Effector memory CD4-positive, alpha-beta T cell (primary cell): ENCODE measurements around the gene ASNSD1.
"Not testable (repeated sequence)": the region's sequence is repeated elsewhere in the genome, so short reads cannot be mapped to it uniquely, and the experiment has no call there.

Experiments used
- DNase-seq, 3 donors: peaks; one replicate each; pipeline ENCODE4 v3.0.0-alpha.2; 2020
- H3K27ac ChIP-seq: 2 replicates; pipeline ENCODE4 v1.7.0; 2013; ENCODE audit warnings: mild to moderate bottlenecking, low read length, moderate library complexity; ENCODE audit not compliant: insufficient read depth, poor library complexity, severe bottlenecking
- H3K27me3 ChIP-seq: replicated peaks from 2 replicates; pipeline ENCODE4 v1.7.0; 2013; ENCODE audit warnings: mild to moderate bottlenecking, low read length; ENCODE audit not compliant: insufficient read depth, control insufficient read depth, poor library complexity, severe bottlenecking
- H3K36me3 ChIP-seq: 2 replicates; pipeline ENCODE4 v1.7.0; 2013; ENCODE audit warnings: mild to moderate bottlenecking, low read length, moderate library complexity; ENCODE audit not compliant: control insufficient read depth, insufficient read depth
- H3K4me1 ChIP-seq: 2 replicates; pipeline ENCODE4 v1.7.0; 2013; ENCODE audit warnings: low read length, mild to moderate bottlenecking; ENCODE audit not compliant: control insufficient read depth, insufficient read depth, poor library complexity, severe bottlenecking
- H3K4me3 ChIP-seq: 2 replicates; pipeline ENCODE4 v1.7.0; 2013; ENCODE audit warnings: low read length, low read depth, mild to moderate bottlenecking; ENCODE audit not compliant: insufficient read depth, poor library complexity, severe bottlenecking
- H3K9me3 ChIP-seq: 2 replicates; pipeline ENCODE4 v1.7.0; 2013; ENCODE audit warnings: mild to moderate bottlenecking, low read length, moderate library complexity; ENCODE audit not compliant: control insufficient read depth

Gene ASNSD1

DNA sequence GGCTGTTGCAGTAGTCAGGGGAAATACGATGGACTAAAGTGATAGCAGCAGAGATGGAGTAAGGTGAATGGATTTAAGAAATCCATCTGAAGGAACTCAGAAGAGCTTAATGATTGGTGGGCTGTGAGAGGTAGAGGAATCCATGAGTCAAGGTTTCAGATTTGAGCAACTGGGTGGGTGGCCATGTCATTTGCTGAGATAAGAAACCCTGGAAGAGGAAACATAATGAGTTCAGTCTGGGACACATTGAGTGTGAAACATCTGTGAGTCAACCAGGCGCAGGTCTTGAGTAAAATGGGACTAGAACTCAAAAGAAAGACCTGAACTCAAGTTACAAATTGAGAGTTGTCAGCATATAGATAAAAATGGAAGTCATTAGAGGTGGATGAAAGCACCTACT is 19.7 kb upstream of the ASNSD1 start:
- Histone ChIP-seq H3K4me1 (no peaks in the 10 kb centered on the region), H3K9me3 (no peaks in the 10 kb centered on the region), H3K4me3 (no peak overlapping the region), H3K27me3 (no peaks in the 10 kb centered on the region), H3K36me3 (no peaks in the 10 kb centered on the region), H3K27ac (no peak overlapping the region)
- no peak for DNase-seq

GRCh38 chr2:189646521-189646920 is 14.7 kb upstream of the ASNSD1 start:
- H3K36me3 ChIP-seq = no peaks in the 10 kb centered on the region
- no peaks in the 10 kb centered on the region for H3K9me3 ChIP-seq
- no peak overlapping the region for H3K27ac ChIP-seq
- H3K27me3 ChIP-seq = no peaks in the 10 kb centered on the region
- H3K4me3 ChIP-seq = no peak overlapping the region
- DNase-seq = no peak
- H3K4me1 ChIP-seq = no peaks in the 10 kb centered on the region

DNA sequence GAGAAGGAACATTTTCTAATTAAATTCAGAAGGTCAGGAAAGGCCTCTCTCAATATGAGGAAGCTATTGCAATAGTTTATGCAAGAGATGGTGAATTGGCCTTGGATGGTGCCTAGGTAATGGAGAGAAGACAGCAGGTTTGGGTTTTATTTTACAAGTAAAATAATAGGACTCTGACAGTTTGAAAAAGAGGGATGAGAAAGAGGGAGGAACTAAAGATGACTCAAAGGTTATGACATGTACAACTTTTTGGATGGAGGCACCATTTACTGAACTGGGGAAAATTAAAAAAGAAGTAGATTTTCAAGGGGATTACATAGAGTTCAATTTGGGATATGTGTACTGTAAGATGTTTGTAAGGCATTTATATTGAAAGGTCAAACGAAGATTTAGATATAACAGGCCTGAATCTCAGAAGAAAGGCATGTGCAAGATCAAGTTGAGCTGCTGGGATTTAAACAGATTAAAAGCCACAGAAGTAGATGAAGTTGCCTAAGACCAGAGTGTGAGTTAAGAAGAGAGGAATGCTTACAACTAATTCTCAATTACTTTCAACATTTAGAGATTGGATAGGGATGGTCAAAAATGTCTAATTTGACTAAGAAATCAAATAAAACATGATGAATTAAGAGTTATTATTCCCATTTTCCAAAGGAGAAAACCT is 12.3 kb upstream of the ASNSD1 start:
- Histone ChIP-seq H3K9me3 (no peaks in the 10 kb centered on the region), H3K36me3 (no peaks in the 10 kb centered on the region), H3K4me1 (no peaks in the 10 kb centered on the region), H3K27ac (no peak overlapping the region), H3K4me3 (no peak overlapping the region), H3K27me3 (no peaks in the 10 kb centered on the region)
- DNase-seq = no peak

DNA sequence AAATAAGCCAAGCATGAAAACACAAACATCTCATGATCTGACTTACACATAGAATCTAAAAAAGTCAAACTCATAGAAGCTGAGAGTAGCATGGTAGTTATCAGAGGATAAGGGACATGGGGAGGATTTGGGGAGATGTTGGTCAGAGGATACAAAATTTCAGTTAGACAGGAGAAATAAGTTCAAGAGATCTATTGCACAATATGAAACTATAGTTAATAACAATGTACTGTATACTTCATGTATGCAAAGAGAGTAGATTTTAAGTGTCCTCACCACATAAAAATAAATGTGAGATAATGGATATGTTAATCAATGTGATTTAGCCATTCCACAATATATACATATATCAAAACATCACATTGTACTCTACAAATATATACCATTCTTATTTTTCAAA is 10.0 kb upstream of the ASNSD1 start:
- Histone ChIP-seq H3K36me3 (no peaks in the 10 kb centered on the region), H3K9me3 (no peaks in the 10 kb centered on the region), H3K27ac (no peak overlapping the region), H3K4me1 (no peaks in the 10 kb centered on the region), H3K4me3 (no peak overlapping the region), H3K27me3 (no peaks in the 10 kb centered on the region)
- DNase-seq = no peak

- H3K4me3 ChIP-seq, DNase-seq, H3K9me3 ChIP-seq, H3K27me3 ChIP-seq, H3K27ac ChIP-seq, H3K36me3 ChIP-seq: not testable (repeated sequence)
- peaks cover 14% of the 10 kb centered on the region for H3K4me1 ChIP-seq
Observed at GRCh38 chr2:189653464-189653863, 7.8 kb upstream of the ASNSD1 start.

GRCh38 chr2:189654641-189655040 is 6.6 kb upstream of the ASNSD1 start:
- Histone ChIP-seq H3K27ac (no peak overlapping the region), H3K36me3 (no peaks in the 10 kb centered on the region), H3K4me1 (peaks cover 26% of the 10 kb centered on the region), H3K9me3 (no peaks in the 10 kb centered on the region), H3K27me3 (no peaks in the 10 kb centered on the region), H3K4me3 (no peak overlapping the region)
- DNase-seq = no peak

DNA sequence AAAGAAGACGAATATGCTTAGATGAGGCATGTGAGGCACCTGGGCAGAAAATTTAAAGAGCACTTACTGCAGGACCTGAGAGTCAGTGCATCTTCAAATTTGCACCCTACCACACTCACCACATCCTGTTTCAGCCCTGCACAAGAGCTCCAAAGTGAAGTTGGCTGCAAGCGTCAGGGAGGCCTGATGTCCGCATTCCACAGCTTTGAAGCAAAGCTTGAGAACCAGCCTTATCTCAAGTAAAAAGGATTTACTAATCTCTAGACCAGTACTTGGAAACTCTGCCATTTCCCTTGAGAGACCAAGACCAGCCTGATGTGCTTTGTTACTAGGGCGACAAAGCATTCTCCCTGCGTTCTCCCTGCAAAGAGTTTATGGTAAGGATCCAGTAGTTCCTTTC is 3.4 kb upstream of the ASNSD1 start:
- H3K4me1 ChIP-seq = peaks cover 36% of the 10 kb centered on the region
- H3K36me3 ChIP-seq = no peaks in the 10 kb centered on the region
- no peaks in the 10 kb centered on the region for H3K9me3 ChIP-seq
- peak overlapping the region; percentile 18 for H3K4me3 ChIP-seq
- peak; percentile 9 to 25 (median 15) for DNase-seq
- H3K27ac ChIP-seq = peak overlapping the region; percentile 70
- no peaks in the 10 kb centered on the region for H3K27me3 ChIP-seq

DNA sequence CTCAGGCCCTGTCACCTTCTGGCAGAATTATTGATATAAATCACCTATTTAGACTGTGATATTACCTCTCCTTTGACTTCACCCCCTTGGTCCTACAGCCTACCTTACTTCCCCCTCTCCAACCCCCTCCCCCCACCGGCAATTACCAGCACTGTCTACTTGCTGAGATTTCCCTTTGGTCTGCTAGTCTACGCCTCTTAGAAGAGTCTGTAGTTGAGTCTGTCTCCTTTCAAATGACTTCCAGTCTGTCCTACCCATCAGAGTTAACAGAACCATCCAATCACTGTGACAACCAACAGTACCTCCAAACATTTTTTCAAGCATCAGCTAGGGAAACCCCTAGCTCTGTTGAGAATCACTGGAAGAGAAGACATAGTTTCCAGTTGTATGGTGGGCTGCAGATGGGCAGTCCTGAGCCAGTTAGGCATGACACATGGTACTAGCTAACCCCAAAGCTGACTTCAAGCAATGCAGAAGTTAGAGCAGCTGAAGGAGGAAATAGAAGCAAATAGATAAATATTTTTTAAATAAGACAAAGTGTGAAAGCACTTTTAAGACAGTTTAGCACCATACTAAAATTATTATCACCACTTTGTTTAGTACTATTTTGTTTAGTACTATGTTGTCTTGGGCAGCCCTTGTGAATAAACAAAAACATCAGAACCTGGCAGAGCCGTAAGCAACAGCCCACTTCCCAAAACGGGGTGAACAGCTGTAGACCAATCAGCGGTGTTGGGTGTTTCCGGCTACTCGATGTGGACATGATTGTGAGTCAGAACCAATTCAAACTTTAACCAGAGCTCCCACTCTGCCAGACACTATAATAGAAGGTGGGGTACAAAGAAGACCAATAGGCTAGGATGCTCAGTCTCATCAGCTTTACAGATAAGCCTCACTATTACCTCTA is 2.7 kb upstream of the ASNSD1 start:
- H3K9me3 ChIP-seq = no peaks in the 10 kb centered on the region
- H3K36me3 ChIP-seq = no peaks in the 10 kb centered on the region
- no peak for DNase-seq
- no peaks in the 10 kb centered on the region for H3K27me3 ChIP-seq
- peak overlapping the region; percentile 18 for H3K4me3 ChIP-seq
- H3K4me1 ChIP-seq = peaks cover 37% of the 10 kb centered on the region
- H3K27ac ChIP-seq = peak overlapping the region; percentile 70

DNA sequence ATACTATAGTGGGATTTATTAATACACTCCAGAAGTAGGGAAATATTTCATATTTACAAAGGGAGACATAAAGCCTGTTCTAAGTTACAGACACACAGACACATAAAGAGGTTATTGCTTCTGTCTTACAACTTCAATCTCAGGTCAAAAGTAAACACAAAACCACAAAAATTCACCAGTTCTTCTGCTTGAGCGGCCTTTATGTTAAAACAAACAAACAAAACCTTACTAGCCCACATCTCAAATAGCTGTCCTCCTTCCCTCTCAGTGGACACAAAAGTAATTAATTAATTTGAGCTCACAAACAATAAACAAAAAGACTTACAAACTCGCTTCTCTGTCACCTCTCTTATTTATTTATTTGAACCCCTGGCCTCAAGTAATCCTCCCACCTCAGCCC is 1.5 kb upstream of the ASNSD1 start:
- H3K4me1 ChIP-seq = peaks cover 37% of the 10 kb centered on the region
- no peaks in the 10 kb centered on the region for H3K27me3 ChIP-seq
- no peaks in the 10 kb centered on the region for H3K9me3 ChIP-seq
- H3K4me3 ChIP-seq = no peak overlapping the region
- H3K27ac ChIP-seq = peak overlapping the region; percentile 70
- H3K36me3 ChIP-seq = no peaks in the 10 kb centered on the region
- no peak for DNase-seq

GRCh38 chr2:189660803-189661147 is 484 bp upstream of the ASNSD1 start:
- H3K9me3 ChIP-seq = no peaks in the 10 kb centered on the region
- DNase-seq = no peak
- H3K4me3 ChIP-seq = no peak overlapping the region
- no peak overlapping the region for H3K27ac ChIP-seq
- no peaks in the 10 kb centered on the region for H3K27me3 ChIP-seq
- peaks cover 37% of the 10 kb centered on the region for H3K4me1 ChIP-seq
- no peaks in the 10 kb centered on the region for H3K36me3 ChIP-seq
